Smooth muscle cell (in vitro differentiated cells): ENCODE data around the gene FHIP1B. TPM values are rescaled to one million over a fixed set of nuclear protein-coding genes. Genes with fewer than 3 reads are reported as not detected.

Source experiments
- DNase-seq: peaks from one replicate; lab custom pipeline; 2025; ENCODE audit not compliant: unreplicated experiment; lab: John Stamatoyannopoulos, UW
- H2AFZ ChIP-seq: fragments of 200-600 bp; sonication (generic); 2 replicates; pipeline ENCODE4 v1.6.0; 2016; ENCODE audit warnings: antibody characterized with exemption, low read depth, mild to moderate bottlenecking
- H3F3A ChIP-seq: fragments of 200-600 bp; sonication (generic); 2 replicates; pipeline ENCODE4 v1.6.0; 2017; ENCODE audit warnings: antibody characterized with exemption, low read depth
- H3K27ac ChIP-seq: fragments of 200-600 bp; sonication (generic); 2 replicates; pipeline ENCODE4 v1.5.1; 2016; ENCODE audit warnings: low read depth, mild to moderate bottlenecking
- H3K27me3 ChIP-seq: fragments of 200-600 bp; sonication (generic); 2 replicates; pipeline ENCODE4 v1.6.1; 2016; ENCODE audit warnings: low read depth, mild to moderate bottlenecking
- H3K36me3 ChIP-seq: fragments of 200-600 bp; sonication (generic); 2 replicates; pipeline ENCODE4 v1.5.1; 2016; ENCODE audit warnings: low read depth
- H3K4me1 ChIP-seq: fragments of 200-600 bp; sonication (generic); 2 replicates; pipeline ENCODE4 v1.5.1; 2016; ENCODE audit warnings: low read depth
- H3K4me2 ChIP-seq: fragments of 200-600 bp; sonication (generic); 2 replicates; pipeline ENCODE4 v1.6.0; 2016; ENCODE audit warnings: mild to moderate bottlenecking
- H3K4me3 ChIP-seq: fragments of 200-600 bp; sonication (generic); 2 replicates; pipeline ENCODE4 v1.5.1; 2016; ENCODE audit warnings: mild to moderate bottlenecking
- H3K79me2 ChIP-seq: fragments of 200-600 bp; sonication (generic); 2 replicates; pipeline ENCODE4 v1.6.0; 2016; ENCODE audit warnings: low read depth, mild to moderate bottlenecking
- H3K9ac ChIP-seq: fragments of 200-600 bp; sonication (generic); 2 replicates; pipeline ENCODE4 v1.6.0; 2016; ENCODE audit warnings: low read depth
- H3K9me3 ChIP-seq: fragments of 200-600 bp; sonication (generic); replicated peaks from 2 replicates; pipeline ENCODE4 v1.5.1; 2016; ENCODE audit warnings: low read depth
- H4K20me1 ChIP-seq: fragments of 200-600 bp; sonication (generic); 2 replicates; pipeline ENCODE4 v1.6.0; 2016; ENCODE audit warnings: low read depth
- WGBS: methylation state at CpG from one replicate; pipeline ENCODE4 v1.1.7; 2016; ENCODE audit warnings: low lambda C conversion rate; 5-methylcytosine and 5-hydroxymethylcytosine counted together
- polyA plus RNA-seq: library from polyadenylated mRNA; unstranded; fragments of >200 nt; fragmentation: Nextera tagmentation; extraction: Ambion mirVana; gene quantifications from 2 replicates; pipeline ENCODE4 v1.2.1, GENCODE V29; 2016
- total RNA-seq: library from RNA; depleted of rRNA; stranded (reverse); fragments of >200 nt; gene quantifications from 2 replicates; pipeline ENCODE4 v1.2.3, GENCODE V29; 2014
- TF ChIP-seq, protein P1 (sequence below): fragments of 200-600 bp; sonication (generic); IDR thresholded peaks from 2 replicates; pipeline ENCODE4 v1.5.1; 2017; ENCODE audit warnings: borderline replicate concordance, mild to moderate bottlenecking, antibody characterized with exemption; ENCODE audit not compliant: insufficient read depth, poor library complexity, severe bottlenecking

The FHIP1B gene
- total and polyA plus RNA-seq, 2 experiments from 2014 or later = 16.2 TPM

DNA sequence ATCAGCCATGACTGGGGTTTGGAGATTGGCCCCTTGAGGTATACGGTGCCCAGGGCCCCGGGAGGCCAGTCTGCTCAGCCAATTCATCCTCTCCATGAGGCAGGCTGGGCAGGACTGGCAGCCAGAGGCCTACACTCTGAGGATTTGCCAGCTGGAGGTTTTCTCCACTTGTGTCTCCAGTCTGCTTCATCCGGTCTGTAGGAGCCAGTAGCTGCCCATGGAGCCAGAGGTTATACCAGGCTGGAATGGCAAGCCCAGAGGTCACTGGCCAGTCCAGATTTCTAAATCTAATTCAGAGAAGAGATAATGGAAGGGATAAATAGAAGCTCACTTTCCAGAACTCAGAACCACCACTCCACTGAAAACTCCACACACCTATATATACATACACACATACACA is 10.0 kb downstream of the FHIP1B start:
- Histone ChIP-seq H3K27ac (no peak overlapping the region), H3K9ac (no peak overlapping the region), H3K79me2 (peaks cover 42% of the 10 kb centered on the region), H3K27me3 (no peaks in the 10 kb centered on the region), H4K20me1 (peaks cover 55% of the 10 kb centered on the region), H3K4me2 (no peak overlapping the region), H3K4me3 (no peak overlapping the region), H2AFZ (no peak overlapping the region), H3K9me3 (no peaks in the 10 kb centered on the region), H3F3A (no peaks in the 10 kb centered on the region), H3K4me1 (no peaks in the 10 kb centered on the region), H3K36me3 (peaks cover 9% of the 10 kb centered on the region)
- no peak for DNase-seq
- WGBS = 100% methylated on average over 3 of the region's 3 CpGs
- TF ChIP-seq, protein P1, sequence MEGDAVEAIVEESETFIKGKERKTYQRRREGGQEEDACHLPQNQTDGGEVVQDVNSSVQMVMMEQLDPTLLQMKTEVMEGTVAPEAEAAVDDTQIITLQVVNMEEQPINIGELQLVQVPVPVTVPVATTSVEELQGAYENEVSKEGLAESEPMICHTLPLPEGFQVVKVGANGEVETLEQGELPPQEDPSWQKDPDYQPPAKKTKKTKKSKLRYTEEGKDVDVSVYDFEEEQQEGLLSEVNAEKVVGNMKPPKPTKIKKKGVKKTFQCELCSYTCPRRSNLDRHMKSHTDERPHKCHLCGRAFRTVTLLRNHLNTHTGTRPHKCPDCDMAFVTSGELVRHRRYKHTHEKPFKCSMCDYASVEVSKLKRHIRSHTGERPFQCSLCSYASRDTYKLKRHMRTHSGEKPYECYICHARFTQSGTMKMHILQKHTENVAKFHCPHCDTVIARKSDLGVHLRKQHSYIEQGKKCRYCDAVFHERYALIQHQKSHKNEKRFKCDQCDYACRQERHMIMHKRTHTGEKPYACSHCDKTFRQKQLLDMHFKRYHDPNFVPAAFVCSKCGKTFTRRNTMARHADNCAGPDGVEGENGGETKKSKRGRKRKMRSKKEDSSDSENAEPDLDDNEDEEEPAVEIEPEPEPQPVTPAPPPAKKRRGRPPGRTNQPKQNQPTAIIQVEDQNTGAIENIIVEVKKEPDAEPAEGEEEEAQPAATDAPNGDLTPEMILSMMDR = no peak

DNA sequence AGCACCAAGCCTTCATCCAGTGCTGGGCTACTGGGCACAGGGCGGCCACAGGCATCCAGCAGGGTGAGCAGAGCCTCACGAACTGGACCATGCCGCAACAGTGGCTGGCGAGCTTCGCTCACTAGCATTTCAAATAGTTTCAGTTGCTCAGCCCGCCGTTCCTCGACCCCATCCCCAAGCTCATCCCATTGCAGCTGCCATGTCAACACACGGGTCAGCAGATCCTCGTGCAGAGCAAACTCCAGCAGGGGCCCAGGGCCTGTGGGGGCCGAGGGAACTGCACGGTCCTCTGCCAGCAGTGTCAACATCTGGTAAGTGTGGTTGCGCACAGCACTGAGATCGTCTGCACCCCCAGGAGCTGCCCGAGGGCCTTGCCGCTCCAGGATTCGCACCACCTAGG is 10.6 kb downstream of the FHIP1B start:
- Histone ChIP-seq H3K9ac (no peak overlapping the region), H3K4me2 (no peak overlapping the region), H3K27ac (no peak overlapping the region), H3K4me1 (no peaks in the 10 kb centered on the region), H4K20me1 (peaks cover 49% of the 10 kb centered on the region), H3K79me2 (peaks cover 37% of the 10 kb centered on the region), H2AFZ (no peak overlapping the region), H3K27me3 (no peaks in the 10 kb centered on the region), H3F3A (no peaks in the 10 kb centered on the region), H3K4me3 (no peak overlapping the region), H3K9me3 (no peaks in the 10 kb centered on the region), H3K36me3 (peaks cover 9% of the 10 kb centered on the region)
- DNase-seq = no peak
- TF ChIP-seq, protein P1 = no peak
- WGBS = 98% methylated on average over 17 of the region's 17 CpGs

DNA sequence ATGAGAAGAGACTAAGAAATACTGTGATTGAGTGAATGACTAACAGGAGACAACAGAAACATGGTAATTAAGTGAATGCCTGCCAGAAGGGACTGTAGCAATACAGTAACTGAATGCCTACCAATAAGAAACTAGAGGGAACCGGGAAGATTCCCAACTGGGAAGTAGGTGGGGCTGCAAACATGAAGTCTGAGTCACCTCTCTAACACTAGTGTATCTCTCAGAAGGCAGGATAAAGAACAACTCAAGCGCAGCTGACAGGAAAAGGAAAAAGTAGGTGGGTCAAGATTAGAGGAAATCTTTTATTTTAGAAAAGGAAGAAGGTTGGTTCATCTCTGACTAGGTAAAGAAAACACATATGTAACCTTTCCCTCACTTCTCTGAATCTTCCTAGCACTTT is 15.1 kb downstream of the FHIP1B start:
- Histone ChIP-seq H3K9ac (no peak overlapping the region), H3K27me3 (no peaks in the 10 kb centered on the region), H4K20me1 (peaks cover 5% of the 10 kb centered on the region), H3K27ac (no peak overlapping the region), H3F3A (no peaks in the 10 kb centered on the region), H3K79me2 (peaks cover 4% of the 10 kb centered on the region), H3K4me2 (no peak overlapping the region), H2AFZ (no peak overlapping the region), H3K4me1 (no peaks in the 10 kb centered on the region), H3K4me3 (no peak overlapping the region), H3K9me3 (no peaks in the 10 kb centered on the region), H3K36me3 (peaks cover 9% of the 10 kb centered on the region)
- TF ChIP-seq, protein P1 = no peak
- DNase-seq = no peak
- 49% methylated on average over 2 of the region's 2 CpGs for WGBS

DNA sequence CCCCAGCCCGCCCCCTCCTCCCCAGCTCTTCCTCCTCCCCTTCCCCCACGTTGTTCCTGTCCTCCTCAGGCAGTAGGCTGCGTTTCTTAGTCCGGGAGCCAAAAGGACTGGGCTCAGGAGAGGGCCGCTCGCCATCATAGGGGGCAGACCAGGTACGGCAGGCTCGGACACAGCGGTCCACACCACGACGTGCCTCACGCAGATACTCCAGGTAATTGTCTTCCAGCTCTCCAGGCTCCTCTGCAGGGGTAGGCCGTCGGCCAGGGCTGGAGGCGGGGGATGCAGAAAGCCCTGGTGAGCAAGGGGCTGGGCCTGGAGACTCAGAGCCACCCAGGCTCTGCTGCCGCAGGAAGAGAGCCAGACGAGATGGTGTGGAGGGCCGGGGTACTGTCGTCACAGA is 16.7 kb downstream of the FHIP1B start:
- TF ChIP-seq, protein P1 = no peak
- H3K4me2 ChIP-seq = no peak overlapping the region
- H3K9me3 ChIP-seq = no peaks in the 10 kb centered on the region
- DNase-seq = no peak
- peaks cover 9% of the 10 kb centered on the region for H3K36me3 ChIP-seq
- H3K9ac ChIP-seq = no peak overlapping the region
- H3K4me3 ChIP-seq = no peak overlapping the region
- H3K4me1 ChIP-seq = no peaks in the 10 kb centered on the region
- 92% methylated on average over 16 of the region's 19 CpGs for WGBS
- H3K27me3 ChIP-seq = no peaks in the 10 kb centered on the region
- H3F3A ChIP-seq = no peaks in the 10 kb centered on the region
- no peak overlapping the region for H2AFZ ChIP-seq
- H3K27ac ChIP-seq = no peak overlapping the region
- H3K79me2 ChIP-seq = peaks cover 4% of the 10 kb centered on the region
- no peaks in the 10 kb centered on the region for H4K20me1 ChIP-seq
